Gastrocnemius medialis (tissue), 4 donors: ENCODE results near the gene C19orf38.
"Not testable (repeated sequence)": the region's sequence is repeated elsewhere in the genome, so short reads cannot be mapped to it uniquely, and the experiment has no call there.

Source experiments
- CTCF ChIP-seq, 5 experiments: fragments of 450-650 bp in 3 of 5; fragments of 200-600 bp in 2 of 5; sonication (generic) in 2 of 5; IDR thresholded peaks in 4 of 5; conservative IDR thresholded peaks in 1 of 5; 1 replicate in 4 of 5; 2 replicates in 1 of 5; pipeline ENCODE4 v1.5.1; 2016 to 2019; ENCODE audit warnings: antibody characterized with exemption in 5 of 5, mild to moderate bottlenecking in 3 of 5, moderate library complexity in 3 of 5
- POLR2A ChIP-seq, 2 donors: fragments of 450-650 bp; IDR thresholded peaks; one replicate each; pipeline ENCODE4 v1.6.1; 2017; ENCODE audit warnings: antibody characterized with exemption in 2 of 2, mild to moderate bottlenecking in 2 of 2, moderate library complexity in 2 of 2

- not testable (repeated sequence) for TF ChIP-seq CTCF (IDR thresholded peaks at IDR 0.05 in 4 of 5, conservative IDR thresholded peaks at IDR 0.05 in 1 of 5); POLR2A (IDR thresholded peaks at IDR 0.05)
Measured at GRCh38 chr19:10877608-10878007, 29.4 kb downstream of the C19orf38 start.
